Tibial nerve (tissue), 4 donors: ENCODE results near the gene TBCD.

Experiments
- EP300 ChIP-seq, 2 donors: sonication (generic); formaldehyde crosslinking; IDR thresholded peaks; one replicate each; pipeline ENCODE4 v1.6.1; 2017; ENCODE audit warnings: antibody characterized with exemption in 2 of 2, mild to moderate bottlenecking in 1 of 2
- TF ChIP-seq, protein P1 (sequence below), 5 experiments: fragments of 200-600 bp in 3 of 5; fragments of 450-650 bp in 2 of 5; sonication (generic) in 3 of 5; IDR thresholded peaks; one replicate each; pipeline ENCODE4 v1.5.1; 2016 to 2019; ENCODE audit warnings: antibody characterized with exemption in 5 of 5, mild to moderate bottlenecking in 3 of 5, moderate library complexity in 2 of 5

- TF ChIP-seq, protein P1, sequence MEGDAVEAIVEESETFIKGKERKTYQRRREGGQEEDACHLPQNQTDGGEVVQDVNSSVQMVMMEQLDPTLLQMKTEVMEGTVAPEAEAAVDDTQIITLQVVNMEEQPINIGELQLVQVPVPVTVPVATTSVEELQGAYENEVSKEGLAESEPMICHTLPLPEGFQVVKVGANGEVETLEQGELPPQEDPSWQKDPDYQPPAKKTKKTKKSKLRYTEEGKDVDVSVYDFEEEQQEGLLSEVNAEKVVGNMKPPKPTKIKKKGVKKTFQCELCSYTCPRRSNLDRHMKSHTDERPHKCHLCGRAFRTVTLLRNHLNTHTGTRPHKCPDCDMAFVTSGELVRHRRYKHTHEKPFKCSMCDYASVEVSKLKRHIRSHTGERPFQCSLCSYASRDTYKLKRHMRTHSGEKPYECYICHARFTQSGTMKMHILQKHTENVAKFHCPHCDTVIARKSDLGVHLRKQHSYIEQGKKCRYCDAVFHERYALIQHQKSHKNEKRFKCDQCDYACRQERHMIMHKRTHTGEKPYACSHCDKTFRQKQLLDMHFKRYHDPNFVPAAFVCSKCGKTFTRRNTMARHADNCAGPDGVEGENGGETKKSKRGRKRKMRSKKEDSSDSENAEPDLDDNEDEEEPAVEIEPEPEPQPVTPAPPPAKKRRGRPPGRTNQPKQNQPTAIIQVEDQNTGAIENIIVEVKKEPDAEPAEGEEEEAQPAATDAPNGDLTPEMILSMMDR (IDR thresholded peaks at IDR 0.05), result no peak
- no peak for TF ChIP-seq EP300 (IDR thresholded peaks at IDR 0.05)
Measured at GRCh38 chr17:82786427-82786826, 34.6 kb downstream of the TBCD start.
